IMR-90 (cell line): ENCODE results near the gene XPR1. TPM values are rescaled to one million over a fixed set of nuclear protein-coding genes. Genes with fewer than 3 reads are reported as not detected.
A peak's percentile ranks its signal among the peaks of the same experiment; 100 is the strongest.
"Not testable (repeated sequence)": the region's sequence is repeated elsewhere in the genome, so short reads cannot be mapped to it uniquely, and the experiment has no call there.

Experiments
- ATAC-seq: fragments of 200-7000 bp; cut with Tn5 transposase; 2 replicates; pipeline ENCODE4 v1.9.1; 2020; ENCODE audit warnings: low read depth, mild to moderate bottlenecking, moderate library complexity
- BruUV-seq: library from RNA; stranded (reverse); fragments of 400-500 nt; replicated peaks from 2 replicates; lab custom pipeline; 2021; lab: Mats Ljungman, UMichigan
- CTCF ChIA-PET: fragments of 300-600 bp; formaldehyde crosslinking; extraction: SDS; loops from one replicate; lab custom pipeline; 2021; ENCODE audit warnings: antibody characterized with exemption; lab: Yijun Ruan, JAX
- POLR2A ChIA-PET: fragments of 300-600 bp; sonication (Branson Sonifier 250); formaldehyde crosslinking; loops from one replicate; lab custom pipeline; 2022; ENCODE audit warnings: antibody characterized with exemption; ENCODE audit not compliant: unreplicated experiment; lab: Charles Lee
- DNase-seq: peaks from one replicate; pipeline ENCODE4 v3.0.0; 2013
- H2AFZ ChIP-seq: replicated peaks from 2 replicates; pipeline ENCODE3; 2013; ENCODE audit warnings: low read length, mild to moderate bottlenecking; ENCODE audit not compliant: poor library complexity
- H2AK5ac ChIP-seq: 2 replicates; pipeline ENCODE4 v1.6.1; 2013; ENCODE audit warnings: low read depth, low read length, inconsistent platforms
- H2AK9ac ChIP-seq: replicated peaks from 2 replicates; pipeline ENCODE3; 2013; ENCODE audit warnings: mild to moderate bottlenecking, low read depth, low read length, moderate library complexity; ENCODE audit not compliant: poor library complexity
- H2BK120ac ChIP-seq: 2 replicates; pipeline ENCODE4 v1.6.1; 2013; ENCODE audit warnings: low read depth, low read length, inconsistent platforms
- H2BK15ac ChIP-seq: 3 replicates; pipeline ENCODE4 v1.6.1; 2013; ENCODE audit warnings: low read depth, low read length, inconsistent platforms
- H2BK20ac ChIP-seq: 2 replicates; pipeline ENCODE4 v1.6.1; 2013; ENCODE audit warnings: low read depth, mild to moderate bottlenecking, inconsistent platforms, low read length, moderate library complexity
- H2BK5ac ChIP-seq: 2 replicates; pipeline ENCODE4 v1.6.1; 2013; ENCODE audit warnings: mild to moderate bottlenecking, low read depth, low read length, inconsistent platforms; ENCODE audit not compliant: poor library complexity, severe bottlenecking
- H3K14ac ChIP-seq: replicated peaks from 2 replicates; pipeline ENCODE4 v1.6.1; 2013; ENCODE audit warnings: low read depth, low read length, inconsistent platforms
- H3K18ac ChIP-seq: 2 replicates; pipeline ENCODE4 v1.6.1; 2013; ENCODE audit warnings: low read depth, low read length, control low read depth
- H3K23ac ChIP-seq: 2 replicates; pipeline ENCODE4 v1.6.1; 2013; ENCODE audit warnings: low read depth, low read length, inconsistent platforms
- H3K27ac ChIP-seq: 2 replicates; pipeline ENCODE4 v1.5.1; 2013; ENCODE audit warnings: mild to moderate bottlenecking, control low read depth, low read length; ENCODE audit not compliant: insufficient read depth
- H3K27me3 ChIP-seq: 2 replicates; pipeline ENCODE4 v1.6.1; 2013; ENCODE audit warnings: low read length; ENCODE audit not compliant: control insufficient read depth, insufficient read depth
- H3K36me3 ChIP-seq: 2 replicates; pipeline ENCODE4 v1.6.1; 2013; ENCODE audit warnings: low read length, mixed read lengths; ENCODE audit not compliant: control insufficient read depth, insufficient read depth
- H3K4ac ChIP-seq: 2 replicates; pipeline ENCODE4 v1.6.1; 2013; ENCODE audit warnings: low read depth, low read length, inconsistent platforms
- H3K4me1 ChIP-seq: 2 replicates; pipeline ENCODE4 v1.6.1; 2013; ENCODE audit warnings: low read length, mixed read lengths; ENCODE audit not compliant: control insufficient read depth, insufficient read depth
- H3K4me2 ChIP-seq: 2 replicates; pipeline ENCODE4 v1.6.1; 2013; ENCODE audit warnings: low read depth, mild to moderate bottlenecking, control low read depth, low read length, moderate library complexity
- H3K4me3 ChIP-seq: 2 replicates; pipeline ENCODE4 v1.5.1; 2013; ENCODE audit warnings: low read depth, mild to moderate bottlenecking, control low read depth, low read length, moderate library complexity; ENCODE audit not compliant: insufficient read depth
- H3K56ac ChIP-seq: 2 replicates; pipeline ENCODE4 v1.6.1; 2013; ENCODE audit warnings: low read length, inconsistent platforms; ENCODE audit not compliant: insufficient read depth; ENCODE audit errors: extremely low read depth
- H3K79me1 ChIP-seq, 2 experiments: 2 replicates each; pipeline ENCODE4 v1.6.1; 2013; ENCODE audit warnings: low read length in 2 of 2, inconsistent platforms in 1 of 2, low read depth in 1 of 2
- H3K9ac ChIP-seq: 2 replicates; pipeline ENCODE4 v1.6.1; 2013; ENCODE audit warnings: low read depth, low read length, control low read depth
- H3K9me1 ChIP-seq: 2 replicates; pipeline ENCODE4 v1.6.1; 2013; ENCODE audit warnings: low read length, inconsistent platforms; ENCODE audit not compliant: insufficient read depth
- H3K9me3 ChIP-seq: 2 replicates; pipeline ENCODE4 v1.6.1; 2013; ENCODE audit warnings: low read length; ENCODE audit not compliant: control insufficient read depth, insufficient read depth
- H4K20me1 ChIP-seq: 2 replicates; pipeline ENCODE4 v1.6.1; 2013; ENCODE audit warnings: low read length, inconsistent platforms; ENCODE audit not compliant: insufficient read depth
- H4K5ac ChIP-seq: 2 replicates; pipeline ENCODE4 v1.6.1; 2013; ENCODE audit warnings: mild to moderate bottlenecking, low read depth, low read length, control low read depth
- H4K8ac ChIP-seq, 2 experiments: 2 replicates each; pipeline ENCODE4 v1.6.1; 2013; ENCODE audit warnings: low read depth in 2 of 2, low read length in 2 of 2, control low read depth in 1 of 2, inconsistent platforms in 1 of 2
- H4K91ac ChIP-seq: 2 replicates; pipeline ENCODE4 v1.6.1; 2013; ENCODE audit warnings: low read depth, low read length, inconsistent platforms; ENCODE audit not compliant: insufficient read depth
- MAFK ChIP-seq: IDR thresholded peaks from 2 replicates; pipeline ENCODE4 v1.6.1; 2012; ENCODE audit warnings: low read depth, low read length, improper control_type of control experiment
- WGBS, 2 experiments: methylation state at CpG; one replicate each; pipeline versions ENCODE4 v1.1.5 to v1.1.7; 2013; ENCODE audit warnings: missing lambda C conversion rate in 2 of 2; ENCODE audit not compliant: insufficient read length in 1 of 2; ENCODE audit errors: extremely low coverage in 2 of 2; 5-methylcytosine and 5-hydroxymethylcytosine counted together
- dilution Hi-C: fragments of 300-500 bp; cut with HindIII; formaldehyde crosslinking; loops from one replicate; pipeline ENCODE4 v1.14.3; 2018; ENCODE audit warnings: low sequenced_read_pairs; ENCODE audit not compliant: unreplicated experiment
- in situ Hi-C: fragments of 300-500 bp; cut with MboI; formaldehyde crosslinking; loops from 3 replicates; pipeline ENCODE4 v1.14.3; 2019; ENCODE audit warnings: low sequenced_read_pairs, inconsistent platforms, mixed read lengths
- intact Hi-C: fragments of 100-400 bp; cut with micrococcal nuclease; formaldehyde crosslinking; loops from 2 replicates; pipeline ENCODE4 v1.10.0; 2022
- polyA plus RNA-seq, 3 experiments: library from polyadenylated mRNA; depleted of rRNA; stranded (reverse); fragments of >200 nt; gene quantifications; 2 replicates each; pipeline ENCODE4 v1.2.3, GENCODE V29; 2012; ENCODE audit warnings: low replicate concordance in 1 of 3
- total RNA-seq: library from RNA; depleted of rRNA; stranded (reverse); fragments of >200 nt; gene quantifications from 2 replicates; pipeline ENCODE4 v1.2.3, GENCODE V29; 2012

XPR1 gene
- total and polyA plus RNA-seq, 2 of the 4 experiments (the other 2 are of a cell fraction) = 11.8 to 25.1 TPM

DNA sequence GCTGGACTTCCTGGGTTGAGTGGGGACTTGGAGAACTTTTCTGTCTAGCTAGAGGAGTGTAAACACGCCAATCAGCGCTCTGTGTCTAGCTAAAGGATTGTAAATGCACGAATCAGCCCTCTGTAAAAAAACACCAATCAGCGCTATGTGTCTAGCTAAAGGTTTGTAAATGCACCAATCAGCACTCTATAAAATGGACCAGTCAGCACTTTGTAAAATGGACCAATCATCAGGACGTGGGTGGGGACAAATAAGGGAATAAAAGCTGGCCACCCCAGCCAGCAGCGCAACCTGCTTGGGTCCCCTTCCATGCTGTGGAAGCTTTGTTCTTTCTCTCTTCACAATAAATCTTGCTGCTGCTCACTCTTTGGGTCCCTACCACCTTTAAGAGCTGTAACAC, 94.2 kb downstream of the XPR1 start:
- H2AK9ac ChIP-seq, H3K4ac ChIP-seq, H2BK15ac ChIP-seq, H4K20me1 ChIP-seq, H3K36me3 ChIP-seq, DNase-seq, BruUV-seq, H3K9me3 ChIP-seq, H3K4me3 ChIP-seq, dilution Hi-C loops, CTCF ChIA-PET, intact Hi-C loops, H2AFZ ChIP-seq, H2BK5ac ChIP-seq, H4K91ac ChIP-seq, in situ Hi-C loops, H2AK5ac ChIP-seq, H2BK20ac ChIP-seq, H3K27me3 ChIP-seq, H3K4me1 ChIP-seq, POLR2A ChIA-PET, H3K27ac ChIP-seq, H2BK120ac ChIP-seq, H3K56ac ChIP-seq, H3K23ac ChIP-seq, H3K14ac ChIP-seq, H3K4me2 ChIP-seq, H3K9me1 ChIP-seq, H4K5ac ChIP-seq, ATAC-seq, H3K9ac ChIP-seq, H3K18ac ChIP-seq, H4K8ac ChIP-seq: not testable (repeated sequence)
- peak; percentile 82 for TF ChIP-seq MAFK
- WGBS, 2 experiments = no CpG with 5 or more reads among the region's 6 CpGs
- H3K79me1 ChIP-seq = peaks cover 10 to 21% of the 10 kb centered on the region in 2 experiments; a peak in 3 of 4 replicates

DNA sequence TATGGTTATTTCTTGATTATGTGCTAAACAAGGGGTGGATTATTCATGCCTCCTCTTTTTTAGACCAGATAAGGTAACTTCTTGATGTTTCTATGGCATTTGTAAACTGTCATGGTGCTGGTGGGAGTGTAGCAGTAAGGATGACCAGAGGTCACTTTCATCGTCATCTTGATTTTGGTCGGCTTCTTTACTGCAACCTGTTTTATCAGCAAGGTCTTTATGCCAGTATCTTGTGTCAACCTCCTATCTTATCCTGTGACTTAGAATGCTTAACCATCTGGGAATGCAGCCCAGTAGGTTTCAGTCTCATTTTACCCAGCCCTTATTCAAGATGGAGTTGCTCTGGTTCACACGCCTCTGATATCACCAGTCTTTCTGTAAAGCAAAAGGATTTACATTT, 95.9 kb downstream of the XPR1 start:
- in situ Hi-C loops, H2AFZ ChIP-seq, POLR2A ChIA-PET, H2AK9ac ChIP-seq, H2BK120ac ChIP-seq, ATAC-seq, H3K14ac ChIP-seq, H2AK5ac ChIP-seq, H3K23ac ChIP-seq, dilution Hi-C loops, H3K4me1 ChIP-seq, H3K27me3 ChIP-seq, H3K36me3 ChIP-seq, H3K9me1 ChIP-seq, H3K56ac ChIP-seq, H2BK20ac ChIP-seq, H3K27ac ChIP-seq, H3K9me3 ChIP-seq, H2BK15ac ChIP-seq, H3K4me3 ChIP-seq, H3K4ac ChIP-seq, DNase-seq, BruUV-seq, H4K5ac ChIP-seq, H4K20me1 ChIP-seq, H3K9ac ChIP-seq, intact Hi-C loops, H2BK5ac ChIP-seq, H4K8ac ChIP-seq, H4K91ac ChIP-seq, H3K4me2 ChIP-seq, H3K18ac ChIP-seq: not testable (repeated sequence)
- CTCF ChIA-PET = interaction anchor here (0.6 kb wide), 1 partner anchor 38 kb away, joined by 5 read pairs; no protein-coding TSS in a partner anchor
- 100% methylated on average over 1 of the region's 3 CpGs; no CpG with 5 or more reads in 1 of the 2 experiments for WGBS, 2 experiments
- H3K79me1 ChIP-seq = peaks cover 9 to 11% of the 10 kb centered on the region in 2 experiments; a peak in 3 of 4 replicates
